Renal cortical epithelial cell (primary cell): ENCODE data around the gene CAPNS1. TPM values are rescaled to one million over a fixed set of nuclear protein-coding genes. Genes with fewer than 3 reads are reported as not detected.
A peak's percentile ranks its signal among the peaks of the same experiment; 100 is the strongest.

Experiments
- DNase-seq: peaks from one replicate; pipeline ENCODE4 v3.0.0-alpha.2; 2011; ENCODE audit warnings: low read depth
- total RNA-seq: library from RNA; depleted of rRNA; stranded (reverse); fragments of >200 nt; gene quantifications from 2 replicates; pipeline ENCODE4 v1.2.3, GENCODE V29; 2014

Gene CAPNS1
- 338 and 474 TPM in 2 replicates for total RNA-seq

- peak; percentile 85 for DNase-seq
These were observed at the start of gene CAPNS1 for GRCh38 chr19:36139473-36140303. CAPNS1 (plus strand) TSS chr19:36140066; CDS start chr19:36141012, 946 bp downstream.

DNA sequence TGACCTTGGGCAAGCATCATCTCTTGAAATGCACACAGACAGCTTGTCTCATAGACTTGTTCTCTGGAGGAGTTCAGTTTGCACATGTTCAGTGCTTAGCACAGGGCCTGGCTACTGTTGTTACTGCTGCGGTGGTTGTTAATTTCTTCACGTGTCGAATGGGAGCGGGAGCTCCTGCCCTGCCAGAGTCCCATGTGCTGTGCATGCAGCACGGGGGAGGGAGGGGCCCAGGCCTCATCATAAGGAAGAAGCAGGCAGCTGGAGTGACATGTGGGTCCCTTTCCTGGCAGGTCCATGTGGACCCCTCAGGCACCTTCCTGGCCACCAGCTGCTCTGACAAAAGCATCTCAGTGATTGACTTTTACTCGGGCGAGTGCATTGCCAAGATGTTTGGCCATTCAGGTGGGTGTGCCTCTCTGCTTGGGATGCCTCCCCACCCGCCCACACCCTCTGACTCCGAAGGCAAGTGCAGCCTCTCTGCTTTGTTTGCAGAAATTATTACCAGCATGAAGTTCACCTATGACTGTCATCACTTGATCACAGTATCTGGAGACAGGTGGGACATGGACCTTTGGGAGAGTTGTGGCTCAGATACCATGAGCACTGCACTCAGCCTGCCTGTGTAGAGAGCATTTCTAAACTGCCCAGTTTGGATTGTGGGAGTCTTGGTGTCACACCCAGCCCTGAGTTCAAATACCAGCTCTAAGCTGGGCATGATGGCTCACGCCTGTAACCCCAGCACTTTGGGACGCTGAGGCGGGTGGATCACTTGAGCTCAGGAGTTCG, 48.8 kb upstream of the CAPNS1 start:
- no peak for DNase-seq

- no peak for DNase-seq
These were observed 47.3 kb upstream of the CAPNS1 start for GRCh38 chr19:36092566-36092965.

GRCh38 chr19:36093146-36093662, 46.7 kb upstream of the CAPNS1 start:
- DNase-seq = no peak

DNA sequence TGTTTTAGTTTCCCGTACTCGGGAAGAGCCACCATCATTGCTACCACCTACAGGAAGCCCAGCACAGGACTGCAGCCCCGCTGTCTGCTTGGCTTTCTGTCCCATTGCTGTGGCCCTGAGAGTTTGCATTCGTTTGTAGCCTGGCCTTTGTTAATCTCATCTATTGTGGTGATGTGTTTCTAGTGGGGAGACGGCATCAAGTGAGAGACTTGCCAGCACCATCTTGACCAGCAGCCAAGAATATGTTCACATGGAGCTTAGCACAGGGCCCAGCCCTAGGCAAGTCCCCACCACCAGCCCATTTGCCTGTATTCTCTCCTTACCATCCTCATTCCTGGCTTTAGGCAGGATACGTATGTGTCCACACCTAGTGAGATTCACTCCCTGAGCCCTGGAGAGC, 46.2 kb upstream of the CAPNS1 start:
- DNase-seq = no peak

DNA sequence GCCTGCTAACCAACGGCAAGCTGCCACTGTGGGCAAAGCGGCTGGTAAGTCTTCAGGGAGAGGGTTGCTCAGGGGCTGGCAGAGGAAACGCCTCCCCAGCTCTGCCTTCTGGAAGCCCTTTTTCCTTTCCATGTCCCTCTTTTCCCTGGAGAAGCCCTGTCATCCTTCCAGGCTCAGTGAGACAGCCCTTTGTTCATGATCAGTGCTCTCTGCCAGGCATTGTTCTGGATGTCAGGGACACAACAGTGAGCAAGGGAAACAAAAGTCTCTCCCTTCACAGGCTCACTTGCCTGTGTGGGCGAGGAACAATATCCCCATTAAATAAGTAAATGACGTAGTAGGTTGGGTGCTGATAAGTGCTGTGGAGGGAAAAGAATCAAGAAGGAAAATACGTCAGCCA, 42.8 kb upstream of the CAPNS1 start:
- DNase-seq = no peak

GRCh38 chr19:36099166-36099785, 40.6 kb upstream of the CAPNS1 start:
- no peak for DNase-seq

DNA sequence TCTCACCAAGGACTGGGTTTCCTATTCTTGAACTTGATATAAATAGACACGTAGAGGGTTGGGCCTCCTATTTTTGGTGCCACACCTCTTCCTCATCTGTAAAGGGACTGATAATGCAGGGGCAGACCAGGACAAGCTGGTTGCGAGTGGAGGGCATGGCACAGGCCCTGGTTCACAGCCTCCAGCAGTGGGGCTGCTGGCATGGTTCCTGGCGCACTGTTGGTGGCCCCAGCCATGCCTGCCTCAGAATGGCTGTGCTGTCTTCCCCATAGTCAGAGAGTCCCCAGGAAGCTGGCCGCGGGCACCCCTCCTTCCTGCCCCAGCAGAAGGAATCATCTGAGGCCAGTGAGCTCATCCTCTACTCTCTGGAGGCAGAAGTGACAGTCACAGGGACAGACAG, 39.4 kb upstream of the CAPNS1 start:
- DNase-seq = no peak

DNA sequence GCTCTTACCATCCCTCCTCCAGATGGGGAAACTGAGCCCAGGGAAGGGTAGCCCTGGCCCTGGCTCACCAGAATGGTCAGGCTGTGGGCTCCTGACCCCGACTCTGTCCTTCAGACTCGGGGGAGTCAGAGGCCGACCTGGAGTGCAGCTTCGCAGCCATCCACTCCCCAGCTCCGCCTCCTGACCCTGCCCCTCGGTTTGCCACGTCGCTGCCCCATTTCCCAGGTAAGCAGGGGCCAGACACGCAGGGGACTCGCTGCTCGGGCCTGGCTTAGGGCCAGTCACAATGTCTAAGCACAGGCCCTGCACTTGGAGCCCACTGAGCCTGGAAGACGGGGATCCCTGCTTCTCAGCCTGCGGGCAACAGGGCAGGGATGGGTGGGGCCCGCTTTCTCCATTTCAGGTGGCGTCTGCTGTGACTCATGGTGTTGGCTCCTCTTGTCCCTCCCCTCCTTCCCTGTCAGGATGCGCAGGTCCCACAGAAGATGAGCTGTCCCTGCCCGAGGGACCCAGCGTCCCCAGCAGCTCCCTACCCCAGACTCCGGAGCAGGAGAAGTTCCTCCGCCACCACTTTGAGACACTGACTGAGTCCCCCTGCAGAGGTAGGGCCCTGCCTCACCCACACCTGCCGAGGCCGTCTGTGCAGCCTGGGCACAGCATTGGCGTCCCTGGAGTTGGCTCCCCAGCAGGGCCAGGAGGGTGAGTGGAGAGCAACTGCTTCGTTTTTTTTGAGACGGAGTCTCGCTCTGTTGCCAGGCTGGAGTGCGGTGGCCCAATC, 38.1 kb upstream of the CAPNS1 start:
- no peak for DNase-seq

DNA sequence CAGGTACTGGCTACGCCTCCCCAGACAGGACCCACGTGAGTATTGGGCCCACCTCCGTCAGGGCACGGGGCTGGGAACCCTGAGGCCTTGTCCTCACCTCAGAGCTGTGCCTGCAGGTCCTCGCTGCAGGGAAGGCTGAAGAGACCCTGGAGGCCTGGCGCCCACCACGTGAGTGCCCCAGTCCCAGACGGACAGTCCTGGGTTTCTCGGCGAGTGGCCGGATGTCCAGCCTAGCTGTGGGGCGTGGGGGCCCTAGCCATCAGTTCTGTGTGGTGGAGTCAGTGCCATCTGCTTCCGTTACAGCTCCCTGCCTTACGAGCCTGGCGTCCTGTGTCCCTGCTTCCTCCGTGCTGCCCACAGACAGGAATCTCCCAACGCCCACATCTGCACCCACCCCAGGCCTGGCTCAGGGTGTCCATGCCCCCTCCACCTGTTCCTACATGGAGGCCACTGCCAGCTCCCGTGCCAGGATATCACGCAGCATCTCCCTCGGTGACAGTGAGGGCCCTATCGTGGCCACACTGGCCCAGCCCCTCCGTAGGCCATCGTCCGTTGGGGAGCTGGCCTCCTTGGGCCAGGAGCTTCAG, 36.7 kb upstream of the CAPNS1 start:
- no peak for DNase-seq

- DNase-seq = no peak
These were observed 35.9 kb upstream of the CAPNS1 start for GRCh38 chr19:36103842-36104552.

DNA sequence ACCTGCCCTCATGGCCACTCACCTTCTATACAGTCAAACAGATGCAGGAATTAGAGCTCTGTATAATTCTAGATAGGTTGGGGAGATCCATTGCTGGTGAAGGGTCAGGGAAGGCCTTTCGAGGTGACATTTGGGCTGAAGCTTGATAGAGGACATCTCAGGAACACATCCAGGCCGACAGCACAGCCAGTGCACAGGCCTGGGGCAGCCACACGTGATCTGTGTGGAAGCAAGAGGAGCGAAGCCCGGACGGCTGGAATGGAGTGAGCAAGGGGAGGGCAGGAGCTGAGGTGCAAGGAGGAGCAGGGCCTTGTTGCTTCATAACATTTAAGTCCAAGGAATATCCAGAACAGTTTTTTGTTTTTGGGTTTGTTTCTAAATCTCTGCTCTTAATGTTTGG, 33.4 kb upstream of the CAPNS1 start:
- no peak for DNase-seq

GRCh38 chr19:36106991-36107390, 32.9 kb upstream of the CAPNS1 start:
- no peak for DNase-seq

- DNase-seq = no peak
These were observed 31.2 kb upstream of the CAPNS1 start for GRCh38 chr19:36108684-36109083.

DNA sequence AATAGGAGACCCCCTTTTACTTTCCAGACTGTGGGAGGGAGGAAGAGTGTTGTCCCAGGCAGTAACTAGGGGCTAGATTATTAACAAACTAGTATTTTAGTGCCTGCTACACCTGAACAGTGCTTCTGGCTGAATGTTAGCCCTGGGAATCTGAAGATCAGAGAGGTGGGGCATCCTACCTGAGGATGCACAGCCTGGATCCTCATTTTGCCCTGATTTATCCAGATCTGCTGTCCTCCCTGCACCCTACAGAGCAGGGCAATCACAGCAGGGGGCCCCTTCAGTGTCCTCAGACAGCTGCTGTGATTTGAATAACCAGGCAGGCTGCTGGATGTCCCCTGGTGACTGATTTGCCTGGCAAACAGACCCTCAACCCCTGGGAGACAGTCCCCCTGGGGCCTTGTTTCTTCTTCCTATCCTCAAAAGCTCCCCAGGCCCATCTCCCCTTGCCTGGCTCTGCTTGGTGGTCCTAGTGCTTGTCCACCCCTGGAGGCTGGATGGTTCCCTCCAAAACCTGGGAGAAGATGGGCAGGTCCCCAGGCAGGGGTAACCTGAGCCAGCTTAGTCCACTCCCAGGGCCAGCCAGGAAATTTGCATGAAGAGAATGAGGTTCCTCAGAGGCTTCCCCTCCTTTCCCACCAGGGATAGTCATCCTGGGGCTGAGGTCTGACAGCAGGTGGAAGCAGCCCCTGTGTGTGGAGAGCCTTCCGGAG, 29.2 kb upstream of the CAPNS1 start, which contains the start of gene OVOL3:
Gene OVOL3 (plus strand): TSS at position 657 of the 713 bp plus-strand sequence. CDS start 60 bp downstream, outside the sequence.
- no peak for DNase-seq

DNA sequence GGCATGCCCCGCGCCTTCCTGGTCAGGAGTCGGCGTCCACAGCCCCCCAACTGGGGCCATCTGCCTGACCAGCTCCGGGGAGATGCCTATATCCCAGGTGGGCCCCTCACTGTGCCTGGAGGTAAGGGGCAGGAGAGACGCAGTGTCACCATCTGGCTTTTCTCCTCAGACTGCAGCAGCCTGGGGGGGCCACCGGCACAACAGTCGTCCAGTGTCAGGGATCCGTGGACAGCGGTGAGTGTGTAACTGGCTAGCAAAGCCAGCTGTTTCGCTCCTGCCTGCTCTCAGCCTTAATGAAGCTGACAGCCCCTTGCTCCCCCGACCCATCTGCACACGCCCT, 28.7 kb upstream of the CAPNS1 start:
- no peak for DNase-seq

DNA sequence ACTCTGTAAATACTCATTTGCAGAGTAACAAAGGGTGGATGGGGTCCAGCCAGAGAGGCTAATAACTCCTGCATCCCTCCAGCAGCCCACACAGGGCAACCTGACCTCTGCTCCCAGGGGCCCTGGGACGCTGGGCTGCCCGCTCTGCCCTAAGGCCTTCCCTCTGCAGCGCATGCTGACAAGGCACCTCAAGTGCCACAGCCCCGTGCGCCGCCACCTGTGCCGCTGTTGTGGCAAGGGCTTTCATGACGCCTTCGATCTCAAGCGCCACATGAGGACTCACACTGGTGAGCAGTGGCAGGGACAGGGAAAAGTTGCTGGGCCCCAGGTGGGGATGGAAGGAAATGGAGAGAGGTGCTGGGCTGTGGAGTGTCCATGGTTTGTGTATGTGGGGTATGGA, 27.2 kb upstream of the CAPNS1 start:
- DNase-seq = no peak

DNA sequence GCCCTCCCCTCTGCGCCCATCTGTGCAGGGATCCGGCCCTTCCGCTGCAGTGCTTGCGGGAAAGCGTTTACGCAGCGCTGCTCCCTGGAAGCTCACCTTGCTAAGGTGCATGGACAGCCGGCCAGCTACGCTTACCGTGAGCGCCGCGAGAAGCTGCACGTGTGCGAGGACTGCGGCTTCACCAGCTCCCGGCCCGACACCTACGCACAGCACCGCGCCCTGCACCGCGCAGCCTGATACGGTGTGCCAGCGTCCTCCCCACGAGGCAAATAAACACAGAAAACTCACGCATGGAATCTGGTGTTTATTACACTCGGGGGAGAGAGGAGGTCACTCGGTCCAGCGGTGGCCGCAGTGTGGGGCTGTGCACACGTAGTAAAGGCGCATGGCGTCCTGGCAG, 26.4 kb upstream of the CAPNS1 start:
- no peak for DNase-seq

DNA sequence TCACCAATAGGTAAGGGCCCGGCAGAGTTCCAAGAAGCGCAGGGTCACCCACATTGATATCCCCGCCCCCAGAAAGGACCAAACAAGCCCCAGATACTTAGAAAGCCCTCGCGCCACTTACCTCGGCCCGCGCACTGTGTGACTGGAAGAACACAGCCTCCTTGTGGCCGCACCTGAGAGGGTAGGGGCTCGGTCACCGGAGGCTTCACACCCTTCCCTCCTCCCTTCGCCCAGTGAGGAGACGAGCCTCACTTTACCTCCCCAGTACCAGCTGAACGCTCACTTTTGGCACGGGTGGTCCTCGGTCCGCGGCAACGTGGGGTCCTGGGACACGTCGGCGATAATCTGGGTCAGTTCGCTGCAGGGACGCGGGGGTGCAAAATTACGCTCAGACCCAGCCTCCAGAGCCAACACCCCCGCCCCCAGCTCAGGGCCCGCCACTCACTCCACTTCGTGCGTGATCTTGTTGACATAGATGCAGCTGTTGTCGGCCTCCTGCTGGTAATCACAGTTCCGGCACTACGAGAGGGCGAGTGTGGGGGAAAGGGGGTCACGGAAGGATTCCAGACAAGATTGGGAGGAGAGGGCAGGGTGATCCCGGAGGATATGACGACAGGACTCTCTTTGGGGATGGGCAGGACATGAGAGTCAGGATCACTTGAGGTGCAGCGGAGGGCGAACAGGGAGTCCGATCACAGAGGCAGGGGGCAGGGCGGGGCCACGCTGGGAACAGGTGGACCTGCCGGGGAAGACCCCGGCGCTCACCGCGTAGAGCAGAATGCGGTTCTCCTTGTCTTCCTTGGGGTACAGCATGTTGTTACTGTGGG, 25.8 kb upstream of the CAPNS1 start:
- DNase-seq = no peak
